NCI-H2107 treated with DMSO at 0.1 percent for 48 hours (cell line): ENCODE measurements around the gene CDKL5.

ENCODE experiments used
- DNase-seq: peaks from one replicate; lab custom pipeline; 2025; ENCODE audit not compliant: unreplicated experiment; lab: John Stamatoyannopoulos, UW

Gene CDKL5

DNA sequence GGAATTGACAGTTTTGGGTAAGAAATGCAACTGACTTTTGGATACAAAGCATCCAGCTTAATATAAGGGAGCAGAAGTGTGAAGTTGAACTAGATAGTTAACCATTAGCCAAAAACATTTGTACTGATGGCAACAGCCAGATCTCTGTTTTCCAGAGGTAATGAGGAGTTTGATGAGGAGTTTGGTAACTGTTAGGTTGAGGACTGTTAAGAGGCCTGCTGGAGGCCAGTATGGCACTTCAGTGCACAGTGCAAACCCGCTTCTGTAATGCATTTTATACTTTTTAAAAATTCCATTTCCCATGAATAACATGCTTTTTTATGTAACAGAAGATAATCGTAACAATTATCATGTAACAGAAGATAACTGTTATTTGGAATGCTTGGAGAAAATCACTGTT, 30.0 kb downstream of the CDKL5 start:
- no peak for DNase-seq

DNA sequence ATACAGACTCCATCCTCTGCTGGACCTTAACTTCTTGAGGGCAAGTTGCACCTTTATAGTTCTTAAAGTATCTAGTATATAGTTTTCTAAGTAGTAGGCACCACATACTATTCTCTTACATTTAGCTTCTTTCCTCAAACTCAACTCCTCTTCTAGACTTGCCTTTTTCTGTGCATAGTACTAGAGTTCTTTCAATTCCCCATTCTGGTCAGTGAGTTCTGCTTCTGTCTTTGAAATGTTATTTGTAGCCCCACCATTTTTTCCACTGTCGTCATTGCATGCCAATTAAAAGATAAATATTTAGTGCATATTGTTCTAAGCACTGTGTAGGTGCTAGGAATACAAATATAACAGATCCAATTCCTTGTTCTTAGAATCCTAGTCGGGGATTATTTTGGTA, 31.6 kb downstream of the CDKL5 start:
- DNase-seq: no peak

DNA sequence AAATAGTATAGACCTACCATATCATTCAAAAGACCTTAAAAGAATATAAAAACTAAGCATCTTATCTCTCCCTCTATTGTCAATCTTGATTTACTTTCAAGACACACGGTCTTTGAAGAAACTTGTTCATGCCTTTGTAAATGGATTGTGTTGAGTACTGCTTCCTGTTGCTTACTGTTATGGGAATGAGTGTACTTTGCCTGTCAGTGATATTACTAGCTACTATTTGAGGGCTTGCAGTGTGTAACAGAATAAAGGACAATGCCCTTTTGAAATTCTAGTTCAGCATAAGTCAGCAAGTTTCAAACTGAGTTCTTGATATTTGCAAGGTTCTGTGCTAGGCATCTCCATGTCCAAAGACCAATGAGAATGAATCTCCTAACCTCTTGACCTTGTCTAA, 36.0 kb downstream of the CDKL5 start:
- no peak for DNase-seq

DNA sequence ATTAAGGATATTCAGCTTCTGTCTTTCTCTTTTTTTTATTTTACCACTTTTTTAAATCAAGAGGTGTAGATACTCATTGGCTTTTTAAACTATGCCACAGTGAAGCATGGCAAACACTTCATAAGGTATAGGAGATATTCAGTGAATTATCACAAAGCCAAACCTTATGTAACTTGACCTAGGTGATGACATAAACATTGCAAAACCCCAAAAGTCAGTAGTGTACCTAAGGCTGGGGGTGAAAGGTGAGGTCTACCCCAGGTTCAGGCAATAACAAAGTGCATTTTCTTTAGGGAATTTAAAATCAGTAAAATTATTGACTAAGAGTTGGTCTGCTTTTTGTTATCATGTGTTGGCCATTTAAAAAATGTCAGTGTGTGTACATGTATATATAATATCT, 39.1 kb downstream of the CDKL5 start:
- no peak for DNase-seq

DNA sequence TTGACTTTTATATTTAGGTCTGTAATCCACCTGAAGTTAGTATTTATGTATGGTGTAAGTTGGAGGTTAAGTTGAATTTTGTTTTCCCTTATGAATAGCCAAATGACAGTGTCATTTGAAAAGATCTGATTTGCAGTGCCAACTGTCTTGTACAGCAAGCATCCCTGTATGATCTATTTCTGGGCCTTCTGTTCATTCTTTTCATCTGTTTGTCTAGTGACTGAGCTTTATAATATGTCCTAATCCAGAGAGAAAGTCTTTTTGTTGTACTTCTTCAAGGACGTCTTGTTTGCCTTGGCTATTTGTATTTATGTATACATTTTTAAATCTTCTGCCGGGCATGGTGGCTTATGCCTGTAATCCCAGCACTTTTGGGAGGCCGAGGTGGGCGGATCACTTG, 39.6 kb downstream of the CDKL5 start:
- DNase-seq: no peak

DNA sequence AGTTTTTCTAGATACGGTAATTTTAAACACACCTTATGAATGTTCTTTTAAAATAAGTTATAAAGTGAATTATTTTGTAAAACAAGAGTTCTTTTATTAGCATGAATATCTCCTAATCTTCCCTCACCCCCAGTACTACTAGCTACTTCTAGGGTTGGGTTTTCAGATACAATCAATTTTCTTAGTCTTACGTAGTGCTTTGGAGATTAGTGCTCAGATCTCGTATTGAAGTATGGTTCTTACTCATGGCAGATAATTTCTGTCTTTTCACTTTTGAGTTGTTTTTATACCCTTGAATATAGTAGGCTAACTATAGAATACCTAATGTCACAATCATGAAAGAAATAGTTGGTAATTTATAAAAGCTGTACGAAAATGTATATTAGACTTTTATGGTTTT, 43.2 kb downstream of the CDKL5 start:
- no peak for DNase-seq

DNA sequence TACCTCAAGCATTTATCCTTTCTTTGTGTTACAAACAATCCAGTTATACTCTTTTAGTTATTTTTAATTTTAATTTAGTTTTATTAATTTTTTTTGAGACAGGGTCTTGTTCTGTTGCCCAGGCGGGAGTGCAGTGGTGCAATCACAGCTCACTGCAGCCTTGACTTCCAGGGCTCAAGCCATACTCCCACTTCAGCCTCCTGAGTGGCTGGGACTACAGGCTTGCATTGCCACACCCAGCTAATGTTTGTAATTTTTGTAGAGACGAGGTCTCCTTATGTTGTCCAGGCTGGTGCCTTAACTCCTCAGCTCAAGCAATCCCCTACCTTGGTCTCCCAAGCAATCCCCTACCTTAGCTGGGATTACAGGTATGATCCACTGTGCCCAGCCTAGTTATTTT, 45.9 kb downstream of the CDKL5 start:
- DNase-seq: no peak

DNA sequence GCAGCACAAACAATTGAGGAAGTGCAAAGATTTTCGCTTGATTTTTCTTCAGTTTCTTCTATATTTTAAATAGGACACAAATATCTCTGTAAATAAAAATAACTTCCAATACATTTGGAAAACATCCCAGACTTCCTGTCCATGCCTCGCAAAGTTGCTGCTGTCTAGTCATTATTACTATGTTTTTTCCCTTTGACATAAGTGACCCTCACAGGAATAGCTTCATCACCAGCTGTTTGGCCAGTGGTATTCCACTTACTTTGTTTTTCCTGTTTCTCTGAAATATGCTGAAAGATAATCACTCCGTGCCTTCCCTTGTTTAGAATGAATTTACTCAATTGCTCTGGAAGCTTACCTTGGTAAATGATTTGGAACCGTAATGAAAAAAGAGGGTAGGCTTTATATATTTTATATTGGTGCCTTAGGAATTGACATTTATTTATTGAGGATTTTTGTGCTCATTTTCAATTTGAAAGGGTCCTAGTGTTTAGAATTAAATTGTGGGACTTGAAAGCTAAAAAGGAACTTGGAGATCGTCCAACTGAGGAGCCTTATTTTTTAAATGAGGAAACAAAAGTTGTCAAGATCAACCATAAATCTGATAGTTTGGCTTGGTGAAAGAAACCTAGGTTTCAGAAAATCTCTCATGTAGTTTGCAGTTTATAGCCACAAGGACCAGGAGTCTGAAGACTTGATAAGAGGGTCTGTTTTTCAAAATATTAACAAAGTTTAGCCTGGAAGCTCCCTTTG, 65.6 kb downstream of the CDKL5 start:
- no peak for DNase-seq

DNA sequence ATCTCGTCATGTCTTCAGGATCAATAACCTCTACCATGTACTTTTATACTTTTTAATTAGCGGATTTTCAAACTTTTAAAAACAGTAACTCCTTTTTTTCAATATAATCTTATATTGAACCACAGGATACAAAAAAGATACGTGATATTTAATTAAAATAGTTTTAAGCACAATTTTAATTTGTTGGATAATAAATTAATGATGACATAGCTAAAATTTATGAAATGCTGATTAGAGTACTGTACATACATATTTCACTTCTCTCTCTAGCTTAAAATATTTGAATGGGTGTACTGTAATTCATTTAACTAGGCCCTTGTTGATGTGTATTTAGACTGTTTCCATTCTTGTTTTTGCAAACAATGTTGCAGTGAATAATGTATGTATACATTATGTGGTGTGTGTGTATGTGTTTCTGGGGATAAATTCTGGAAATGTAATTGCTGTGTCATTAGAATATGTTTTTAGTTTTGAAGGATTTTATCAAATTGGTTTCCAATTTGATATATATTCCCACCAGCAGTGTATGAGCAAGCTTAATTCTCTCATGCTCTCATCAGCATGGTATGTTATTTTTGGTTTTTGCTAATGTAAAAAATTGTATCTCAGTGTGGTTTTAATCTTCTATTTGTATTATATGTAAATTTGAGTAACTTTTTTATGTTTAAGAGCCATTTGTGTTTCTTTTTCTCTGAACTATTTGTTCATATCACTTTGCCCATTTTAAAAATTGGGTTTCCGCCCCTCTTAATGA, 66.4 kb downstream of the CDKL5 start:
- DNase-seq: no peak

DNA sequence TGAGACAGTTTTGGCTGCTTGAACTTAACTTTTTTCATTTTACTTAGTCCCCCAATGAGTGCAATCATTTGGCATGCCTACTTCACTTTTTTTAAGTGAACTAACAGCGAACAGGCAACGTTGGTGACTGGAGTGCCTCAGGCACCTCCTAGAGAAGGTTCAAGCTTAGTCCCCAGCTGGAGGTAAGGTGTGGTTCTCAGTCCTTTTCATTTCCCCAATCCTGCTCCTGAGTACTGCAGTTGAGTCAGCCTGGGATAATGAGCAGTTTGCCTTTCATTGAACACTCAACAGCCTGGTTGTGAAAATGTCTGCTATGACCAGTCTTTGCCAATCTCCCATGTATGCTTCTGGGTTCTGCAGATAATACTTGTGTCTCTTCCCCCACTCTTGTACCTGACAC, 109.5 kb downstream of the CDKL5 start:
- DNase-seq: no peak

DNA sequence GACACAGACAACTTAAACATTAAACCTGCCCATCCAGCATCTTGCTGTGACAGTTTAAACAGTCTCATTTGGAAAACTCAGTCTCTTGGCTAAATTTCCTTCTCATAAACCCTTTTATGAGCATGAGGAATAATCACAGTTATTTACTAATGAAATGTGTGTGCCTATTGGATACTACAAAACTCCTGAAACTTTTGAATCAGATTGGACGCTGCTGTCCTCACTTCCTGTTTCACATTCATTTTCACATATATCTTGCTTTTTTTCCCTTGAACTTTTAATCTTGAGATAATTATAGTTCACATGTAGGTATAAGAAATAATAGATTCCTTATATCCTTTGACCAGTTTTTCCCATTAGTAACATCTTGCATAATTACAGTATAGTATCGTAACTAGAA, 111.7 kb downstream of the CDKL5 start:
- no peak for DNase-seq

DNA sequence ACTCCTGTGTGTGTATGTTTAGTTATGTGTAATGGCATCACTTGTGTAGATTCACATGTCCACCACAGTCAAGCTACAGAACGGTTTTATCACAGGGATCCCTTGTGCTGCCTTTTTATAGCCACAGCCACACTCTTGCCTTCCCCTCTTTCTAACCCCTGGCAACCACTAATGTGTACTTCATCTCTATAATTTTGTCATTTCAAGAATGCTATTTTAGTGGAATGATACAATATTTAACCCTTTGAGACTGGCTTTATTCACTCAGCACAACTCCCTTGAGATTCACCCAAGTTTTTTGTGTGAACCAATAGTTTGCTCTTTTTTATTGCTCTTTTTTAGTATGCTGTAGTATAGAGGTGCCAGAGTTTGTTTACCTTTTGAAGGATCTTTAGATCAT, 112.1 kb downstream of the CDKL5 start:
- DNase-seq: no peak

DNA sequence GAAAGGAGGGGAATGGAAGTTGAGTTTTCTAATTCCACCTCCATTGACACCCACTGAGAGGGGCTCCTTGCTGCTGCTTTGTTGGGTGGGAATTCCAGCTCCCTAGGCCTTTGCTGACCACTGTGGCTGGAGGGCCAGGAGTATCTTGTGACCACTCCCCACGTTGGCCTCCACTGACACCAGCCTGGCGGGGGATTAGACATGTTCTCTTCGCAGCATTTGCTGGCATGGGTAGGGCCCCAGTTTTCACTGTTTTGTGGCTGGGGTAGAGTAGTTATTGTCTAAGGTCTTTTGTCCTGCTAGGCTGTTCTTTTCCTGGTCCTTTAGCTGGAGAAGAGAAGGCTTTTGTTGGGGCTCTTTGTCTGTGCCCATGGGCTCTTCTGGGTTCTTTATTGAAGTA, 116.7 kb downstream of the CDKL5 start:
- DNase-seq: no peak

DNA sequence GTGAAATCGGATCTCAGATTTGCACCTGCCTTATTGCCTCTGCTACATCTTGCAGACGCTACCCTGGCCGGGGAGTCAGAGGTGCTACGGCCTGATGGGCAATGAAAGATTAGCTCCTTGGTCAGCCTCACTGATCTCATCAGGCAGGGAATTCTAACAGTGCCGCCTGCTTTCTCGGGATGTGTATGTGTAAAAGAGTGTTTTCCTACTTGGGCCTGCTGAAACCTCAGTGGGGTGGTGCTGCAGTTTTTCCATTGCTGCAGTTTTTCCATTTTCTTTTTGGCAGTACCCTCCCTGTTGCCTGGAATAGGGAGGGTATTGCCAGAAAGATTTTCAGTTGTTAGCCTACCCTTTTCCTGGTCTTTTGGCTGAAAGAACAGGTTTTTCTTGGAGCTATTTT, 117.5 kb downstream of the CDKL5 start:
- no peak for DNase-seq

DNA sequence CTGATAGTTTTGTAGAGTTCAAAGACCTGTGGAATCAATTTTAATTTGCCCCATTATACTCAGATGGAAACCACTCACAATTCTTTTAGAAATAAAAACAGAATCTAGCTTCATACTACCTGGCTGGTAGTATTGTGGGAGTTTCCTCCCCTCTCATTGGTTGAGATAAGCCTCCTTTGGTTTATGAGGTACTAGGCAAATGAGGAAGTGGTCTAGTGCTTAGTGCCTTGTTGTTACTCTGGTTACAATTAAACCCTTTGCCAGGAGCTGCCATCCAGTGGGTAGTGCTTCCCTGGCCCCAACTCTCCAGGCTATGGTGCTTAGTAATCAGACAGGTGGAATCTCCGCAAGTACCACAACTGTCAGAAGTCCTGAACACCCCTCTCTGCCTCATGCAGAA, 118.3 kb downstream of the CDKL5 start:
- no peak for DNase-seq

DNA sequence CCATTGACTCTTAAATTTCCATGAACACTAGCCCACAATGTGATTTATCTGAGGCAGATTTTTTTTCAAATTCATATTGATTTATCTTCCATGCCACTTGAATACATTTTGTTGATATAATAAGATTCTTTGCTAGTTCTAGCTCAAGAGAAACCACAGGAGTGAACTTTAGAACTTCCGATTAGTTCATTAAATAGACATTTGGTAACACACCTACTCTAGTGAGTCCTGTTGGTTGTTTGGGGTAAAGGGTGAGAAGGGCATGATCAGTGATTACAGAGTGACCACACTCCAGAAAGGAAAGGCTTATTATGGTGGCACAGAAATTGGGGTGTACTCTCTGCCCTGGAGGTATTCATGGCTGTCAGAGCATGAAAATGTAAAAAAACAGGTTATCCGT, 120.4 kb downstream of the CDKL5 start:
- no peak for DNase-seq

DNA sequence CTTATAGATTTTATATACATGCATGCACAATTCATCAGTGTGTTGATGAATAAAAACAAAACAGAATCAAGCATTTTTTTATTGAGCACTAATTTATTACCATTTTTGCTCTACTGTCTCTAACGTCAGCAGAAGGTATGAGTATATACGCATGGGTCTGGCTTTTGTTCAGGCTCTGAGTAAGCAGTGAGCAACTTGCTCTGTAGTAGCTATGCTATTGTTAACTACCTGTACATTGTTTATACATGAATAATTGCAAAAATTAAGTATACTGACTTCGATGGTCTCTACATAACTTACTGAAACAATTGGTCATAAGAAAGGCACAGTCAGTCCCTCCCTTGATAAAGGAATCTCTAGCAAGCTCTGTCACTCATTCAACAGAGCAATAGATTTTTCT, 123.6 kb downstream of the CDKL5 start:
- DNase-seq: no peak

DNA sequence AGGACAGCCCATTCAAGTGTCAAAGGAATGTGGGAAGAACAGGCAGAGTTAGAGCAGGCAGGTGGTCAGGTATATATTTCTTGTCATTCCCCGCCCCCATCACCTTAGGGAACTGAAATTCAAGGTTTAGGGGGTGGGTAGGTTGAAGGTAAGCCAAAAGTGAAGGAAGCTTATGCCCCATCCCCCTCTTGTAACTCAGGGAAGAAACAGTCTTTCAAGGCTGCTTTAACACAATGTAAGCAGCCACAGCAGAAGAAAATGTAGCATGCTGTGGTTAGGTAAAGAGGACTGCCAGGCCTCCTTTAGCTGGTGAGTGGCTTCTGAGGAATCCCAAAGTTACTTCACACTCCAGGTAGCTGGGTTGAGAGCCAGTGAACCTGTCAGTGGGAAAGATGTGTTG, 124.2 kb downstream of the CDKL5 start:
- DNase-seq: no peak

DNA sequence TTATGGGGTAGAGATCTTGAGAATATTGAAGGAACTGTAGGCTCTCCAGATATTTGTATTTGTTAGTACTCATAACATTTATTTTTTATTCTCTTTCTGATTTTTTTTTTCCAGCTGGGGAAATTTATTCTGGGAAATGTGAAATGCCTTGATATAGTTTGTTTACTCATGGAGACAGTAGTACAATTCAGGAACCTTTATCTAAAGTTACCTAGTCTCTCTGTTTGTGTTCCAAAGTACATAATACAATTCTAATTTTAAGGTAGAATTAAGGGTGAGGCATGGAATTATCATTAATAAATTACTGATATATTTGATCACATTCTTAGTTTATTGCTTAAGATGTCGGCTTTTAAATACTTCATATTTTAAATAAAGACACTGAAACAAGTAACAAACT, 132.5 kb downstream of the CDKL5 start:
- DNase-seq: no peak

DNA sequence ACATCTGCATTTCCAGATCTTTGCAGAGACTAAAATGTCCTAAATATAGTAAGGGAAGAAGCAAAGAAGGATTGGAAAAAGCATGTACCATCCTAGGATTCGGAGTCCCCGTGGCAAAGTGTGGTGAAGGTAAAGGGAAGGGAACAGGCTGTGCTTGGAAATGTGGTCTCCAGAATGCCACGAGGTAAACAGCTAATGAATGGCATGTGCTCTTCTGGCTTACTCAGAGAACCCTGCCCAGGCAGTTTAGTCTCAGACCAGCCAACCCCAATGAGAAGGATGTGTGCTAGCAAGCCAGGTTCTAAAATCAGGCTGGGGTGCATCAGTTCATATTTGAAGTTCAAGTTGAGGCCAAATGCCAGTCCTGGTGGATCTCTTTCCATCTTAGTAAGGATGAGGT, 133.4 kb downstream of the CDKL5 start:
- DNase-seq: no peak

DNA sequence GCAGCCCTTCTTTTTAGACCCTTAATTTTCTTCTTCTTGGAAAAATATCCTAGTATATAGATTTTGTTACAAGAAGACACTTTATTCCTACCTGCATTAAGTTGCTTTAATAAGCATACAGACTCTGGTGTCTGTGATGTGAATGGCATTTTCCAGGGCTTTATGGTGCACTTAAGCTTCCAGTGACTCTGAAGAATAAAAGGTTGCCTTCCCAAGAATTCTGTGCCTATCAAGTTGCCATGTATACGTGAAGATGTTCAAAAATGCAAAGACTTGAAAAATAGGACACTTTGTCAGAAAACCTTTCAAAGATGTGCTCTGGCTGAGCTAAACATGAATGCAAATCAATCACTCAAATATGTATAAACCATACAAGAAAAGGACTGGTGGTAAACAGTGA, 135.6 kb downstream of the CDKL5 start:
- no peak for DNase-seq

DNA sequence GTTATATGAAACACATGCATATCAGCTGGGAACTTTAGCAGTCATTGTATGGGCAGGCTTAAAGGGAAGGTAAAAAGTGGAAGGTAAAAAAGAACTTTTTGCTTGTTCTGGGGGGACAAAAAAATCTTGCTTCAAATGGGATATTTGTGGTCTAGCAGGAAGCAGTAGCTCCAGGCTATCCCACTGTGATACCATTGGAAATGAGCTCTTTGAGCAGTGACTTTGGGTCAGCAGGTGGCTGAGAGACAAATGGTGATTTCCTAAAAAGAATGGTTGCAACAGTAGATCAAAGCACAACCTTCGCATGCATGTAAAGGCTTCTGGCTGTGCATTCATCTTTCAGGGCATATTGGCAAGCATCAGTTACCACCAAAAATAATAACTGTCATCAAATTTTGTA, 140.3 kb downstream of the CDKL5 start:
- no peak for DNase-seq

DNA sequence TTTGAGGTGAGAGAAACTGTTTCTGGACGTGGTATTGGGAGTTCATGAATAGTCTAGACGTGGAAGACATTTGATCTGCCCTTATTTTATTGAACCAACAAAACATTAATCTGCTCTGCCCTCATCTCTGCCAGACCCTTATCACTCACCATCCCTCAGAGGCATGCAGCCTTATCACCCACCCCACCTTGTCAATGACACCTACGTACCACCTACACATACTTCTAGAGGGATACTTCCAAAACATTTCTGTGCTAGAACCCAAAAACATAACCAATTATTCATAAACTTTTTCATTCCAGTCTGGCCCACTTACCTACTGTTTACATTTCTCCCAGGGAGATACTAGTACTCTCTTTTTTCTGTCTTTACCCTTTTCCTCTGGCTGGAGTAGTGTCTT, 141.3 kb downstream of the CDKL5 start:
- no peak for DNase-seq
